GM12865 (cell line): Measurements from ENCODE around the gene FNDC7.
"Not testable (repeated sequence)": the region's sequence is repeated elsewhere in the genome, so short reads cannot be mapped to it uniquely, and the experiment has no call there.

Source experiments
- DNase-seq: peaks from one replicate; pipeline ENCODE4 v3.0.0; 2010; ENCODE audit warnings: low read depth
- H3K4me3 ChIP-seq: 2 replicates; pipeline ENCODE4 v1.5.1; 2011; ENCODE audit warnings: mild to moderate bottlenecking, low read depth, low read length, control low read depth
- CTCF ChIP-seq: IDR thresholded peaks from 2 replicates; pipeline ENCODE4 v1.5.1; 2011; ENCODE audit warnings: low read length, control low read depth, low read depth, inconsistent platforms; ENCODE audit not compliant: insufficient read depth; ENCODE audit errors: missing control alignments

FNDC7 gene

GRCh38 chr1:108712606-108713150 lies at the start of gene FNDC7:
TSS of gene FNDC7 (plus strand) at chr1:108712908. CDS start at chr1:108712934, 26 bp downstream.
- no peak for DNase-seq
- H3K4me3 ChIP-seq = no peak within 1 kb of the TSS
- no peak for TF ChIP-seq CTCF

DNA sequence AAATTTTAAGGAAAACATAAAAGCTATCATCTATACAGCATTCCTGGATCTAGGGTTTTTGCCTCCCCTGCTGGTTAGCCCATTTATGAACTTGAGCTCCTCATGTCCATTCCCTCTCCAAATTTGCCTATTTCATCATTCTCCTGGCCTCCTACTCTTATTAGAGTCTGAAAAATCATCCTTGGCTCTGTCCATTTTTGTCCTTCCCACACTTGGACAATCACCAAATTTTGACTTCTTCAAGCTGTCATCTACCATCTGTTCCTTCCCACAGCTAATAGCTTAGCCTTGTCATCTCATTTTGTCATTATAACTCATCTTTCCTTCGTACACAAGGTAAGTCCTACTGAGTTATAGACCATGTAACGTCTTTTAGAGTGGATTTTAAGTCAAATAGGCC lies 49.6 kb upstream of the FNDC7 start:
- DNase-seq = no peak
- no peak overlapping the region for H3K4me3 ChIP-seq
- TF ChIP-seq CTCF = no peak

DNA sequence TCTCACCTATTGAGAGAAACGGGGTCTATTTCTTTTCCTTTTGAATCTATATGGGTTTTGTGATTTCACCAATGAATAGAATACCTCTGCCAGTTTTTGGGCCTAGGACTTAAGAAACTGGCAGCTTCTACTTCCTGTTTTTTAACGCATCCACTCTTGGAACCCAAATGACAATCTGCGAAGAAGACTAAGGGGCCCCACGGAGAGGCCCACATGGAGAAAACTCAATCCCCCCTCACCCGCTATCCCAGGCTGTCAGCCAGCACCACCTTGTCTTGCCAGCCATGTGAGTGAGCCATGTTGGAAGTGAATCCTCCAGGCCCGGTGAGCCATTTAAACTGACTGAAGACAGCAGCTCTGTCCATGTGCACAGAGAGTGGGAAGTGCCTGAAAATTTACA lies 48.2 kb upstream of the FNDC7 start:
- DNase-seq = no peak
- TF ChIP-seq CTCF = no peak
- H3K4me3 ChIP-seq = no peak overlapping the region

GRCh38 chr1:108665067-108665466 lies 47.6 kb upstream of the FNDC7 start:
- no peak for TF ChIP-seq CTCF
- H3K4me3 ChIP-seq = no peak overlapping the region
- DNase-seq = no peak

DNA sequence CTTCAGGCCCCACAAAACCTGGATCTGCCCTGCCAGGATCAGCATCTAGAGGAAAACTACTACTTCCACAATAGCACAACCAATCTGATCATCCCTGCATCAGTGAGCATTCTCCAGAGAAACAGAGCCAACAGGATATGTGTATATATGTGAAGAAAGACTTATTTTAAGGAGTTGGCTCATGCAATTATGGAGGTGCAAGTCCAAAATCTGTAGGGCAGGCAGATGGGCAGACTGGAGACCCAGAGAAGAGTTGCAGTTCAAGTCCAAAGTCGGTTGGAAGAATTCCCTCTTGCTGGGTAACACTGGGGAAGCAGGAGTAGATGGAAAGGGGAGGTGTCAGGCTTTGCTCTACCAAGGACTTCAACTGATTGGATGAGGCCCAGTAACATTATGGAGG lies 46.9 kb upstream of the FNDC7 start:
- no peak for TF ChIP-seq CTCF
- H3K4me3 ChIP-seq = no peak overlapping the region
- no peak for DNase-seq

GRCh38 chr1:108667422-108667821 lies 45.3 kb upstream of the FNDC7 start:
- DNase-seq, H3K4me3 ChIP-seq: not testable (repeated sequence)

- no peak for TF ChIP-seq CTCF
- H3K4me3 ChIP-seq = no peak overlapping the region
- no peak for DNase-seq
Measured at GRCh38 chr1:108668777-108669176, 43.9 kb upstream of the FNDC7 start.
